Measurements from ENCODE around the gene LIAS. TPM values are rescaled to one million over a fixed set of nuclear protein-coding genes. Genes with fewer than 3 reads are reported as not detected.

Gene LIAS
- total and polyA plus RNA-seq, 12 donors = 12.7 to 32.4 (median 26.0) TPM

- Histone ChIP-seq H3K4me3 (peak overlapping the region in 9 of 10 donors; percentile 27 to 64 (median 53)), H3K36me3 (peaks cover 0 to 33% (median 3%) of the 10 kb centered on the region in 9 donors), H3K4me1 (peaks cover 0 to 14% (median 12%) of the 10 kb centered on the region in 9 donors), H3K9me3 (no peaks in the 10 kb centered on the region), H3K27ac (peak overlapping the region in 1 of 10 donors; percentile 20), H3K27me3 (no peaks in the 10 kb centered on the region)
- ATAC-seq (peak in 4 of 8 donors; percentile 19 to 69 (median 27)), DNase-seq (no peak)
- intact Hi-C loops (cut with DNase I) = no loop called here
- TF ChIP-seq, protein P1, sequence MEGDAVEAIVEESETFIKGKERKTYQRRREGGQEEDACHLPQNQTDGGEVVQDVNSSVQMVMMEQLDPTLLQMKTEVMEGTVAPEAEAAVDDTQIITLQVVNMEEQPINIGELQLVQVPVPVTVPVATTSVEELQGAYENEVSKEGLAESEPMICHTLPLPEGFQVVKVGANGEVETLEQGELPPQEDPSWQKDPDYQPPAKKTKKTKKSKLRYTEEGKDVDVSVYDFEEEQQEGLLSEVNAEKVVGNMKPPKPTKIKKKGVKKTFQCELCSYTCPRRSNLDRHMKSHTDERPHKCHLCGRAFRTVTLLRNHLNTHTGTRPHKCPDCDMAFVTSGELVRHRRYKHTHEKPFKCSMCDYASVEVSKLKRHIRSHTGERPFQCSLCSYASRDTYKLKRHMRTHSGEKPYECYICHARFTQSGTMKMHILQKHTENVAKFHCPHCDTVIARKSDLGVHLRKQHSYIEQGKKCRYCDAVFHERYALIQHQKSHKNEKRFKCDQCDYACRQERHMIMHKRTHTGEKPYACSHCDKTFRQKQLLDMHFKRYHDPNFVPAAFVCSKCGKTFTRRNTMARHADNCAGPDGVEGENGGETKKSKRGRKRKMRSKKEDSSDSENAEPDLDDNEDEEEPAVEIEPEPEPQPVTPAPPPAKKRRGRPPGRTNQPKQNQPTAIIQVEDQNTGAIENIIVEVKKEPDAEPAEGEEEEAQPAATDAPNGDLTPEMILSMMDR (IDR thresholded peaks at IDR 0.05) = no peak
- 81 to 82% methylated on average over 20 of the region's 20 CpGs for WGBS, 2 donors
Observed at GRCh38 chr4:39446483-39446841, 12.4 kb upstream of the LIAS start.

- 4 to 5% methylated on average over 60 to 61 of the region's 61 CpGs for WGBS, 2 donors
- Histone ChIP-seq H3K36me3 (peaks cover 0 to 39% (median 8%) of the 10 kb centered on the region in 9 donors), H3K4me3 (peak overlapping the region in 9 of 10 donors; percentile 27 to 64 (median 53)), H3K27me3 (no peaks in the 10 kb centered on the region), H3K4me1 (peaks cover 0 to 14% (median 12%) of the 10 kb centered on the region in 9 donors), H3K9me3 (no peaks in the 10 kb centered on the region), H3K27ac (peak overlapping the region in 2 of 10 donors; percentile 20 to 61)
- TF ChIP-seq, protein P1 (IDR thresholded peaks at IDR 0.05) = peak in 5 of 9 donors; percentile 23 to 41 (median 30)
- peak; percentile 32 to 56 for DNase-seq
- intact Hi-C loops (cut with DNase I) = no loop called here
- ATAC-seq = peak; percentile 78 to 91 (median 83)
Observed at GRCh38 chr4:39446842-39447573, 11.8 kb upstream of the LIAS start.

- H3K4me1 ChIP-seq = peaks cover 0 to 18% (median 12%) of the 10 kb centered on the region in 9 donors
- H3K9me3 ChIP-seq = no peaks in the 10 kb centered on the region
- 48 to 57% methylated on average over 2 of the region's 2 CpGs for WGBS, 2 donors
- H3K36me3 ChIP-seq = peaks cover 0 to 75% (median 32%) of the 10 kb centered on the region in 9 donors
- H3K27me3 ChIP-seq = no peaks in the 10 kb centered on the region
- ATAC-seq (no peak), DNase-seq (no peak)
- TF ChIP-seq, protein P1 (IDR thresholded peaks at IDR 0.05) = no peak
- H3K4me3 ChIP-seq = no peak overlapping the region
- no peak overlapping the region for H3K27ac ChIP-seq
- intact Hi-C loops (cut with DNase I) = loop anchor here in 1 of 10 donors (10.0 kb wide), 1 partner anchor 546 kb away; no protein-coding TSS in a partner anchor
Observed at GRCh38 chr4:39450618-39451017, 8.2 kb upstream of the LIAS start.

- no peak overlapping the region for H3K27ac ChIP-seq
- WGBS, 2 donors = 92 to 96% methylated on average over 6 of the region's 6 CpGs
- TF ChIP-seq, protein P1 (IDR thresholded peaks at IDR 0.05) = no peak
- no peaks in the 10 kb centered on the region for H3K27me3 ChIP-seq
- ATAC-seq = no peak
- H3K4me1 ChIP-seq = peaks cover 0 to 27% (median 20%) of the 10 kb centered on the region in 9 donors
- H3K36me3 ChIP-seq = peaks cover 0 to 84% (median 41%) of the 10 kb centered on the region in 9 donors
- DNase-seq = no peak
- H3K4me3 ChIP-seq = no peak overlapping the region
- intact Hi-C loops (cut with DNase I) = loop anchor here in 1 of 10 donors (10.0 kb wide), 1 partner anchor 547 kb away; no protein-coding TSS in a partner anchor
- H3K9me3 ChIP-seq = no peaks in the 10 kb centered on the region
Observed at GRCh38 chr4:39451423-39452023, 7.3 kb upstream of the LIAS start.

All from heart right ventricle (tissue), 16 donors.